Bronchial epithelial cell (primary cell): ENCODE data around the gene FBN1. TPM values are rescaled to one million over a fixed set of nuclear protein-coding genes. Genes with fewer than 3 reads are reported as not detected.

ENCODE experiments used
- DNase-seq: peaks from one replicate; pipeline ENCODE4 v3.0.0-alpha.2; 2010; ENCODE audit warnings: low read depth
- FAIRE-seq: peaks from 2 replicates; lab custom pipeline; 2011; peaks lifted over from hg19 to GRCh38; lab: Jason Lieb, UNC
- H3K27me3 ChIP-seq: 2 replicates; pipeline ENCODE4 v1.5.1; 2011; ENCODE audit warnings: low read length; ENCODE audit not compliant: control insufficient read depth, insufficient read depth
- H3K36me3 ChIP-seq: 2 replicates; pipeline ENCODE4 v1.5.1; 2011; ENCODE audit warnings: low read length; ENCODE audit not compliant: control insufficient read depth, insufficient read depth
- H3K4me3 ChIP-seq: 2 replicates; pipeline ENCODE4 v1.5.1; 2011; ENCODE audit warnings: mild to moderate bottlenecking, low read depth, low read length, control low read depth
- CTCF ChIP-seq: IDR thresholded peaks from 2 replicates; pipeline ENCODE4 v1.5.1; 2011; ENCODE audit warnings: mild to moderate bottlenecking, moderate library complexity, low read length, control low read depth, inconsistent platforms; ENCODE audit not compliant: insufficient read depth, severe bottlenecking
- total RNA-seq: library from RNA; depleted of rRNA; stranded (reverse); fragments of >200 nt; gene quantifications from 2 replicates; pipeline ENCODE4 v1.2.1, GENCODE V29; 2014

Gene FBN1
- total RNA-seq, 1 donor from 2014 or later: 6.3 TPM

- no peak for TF ChIP-seq CTCF
- Histone ChIP-seq H3K27me3 (no peaks in the 10 kb centered on the region), H3K4me3 (no peak overlapping the region), H3K36me3 (no peaks in the 10 kb centered on the region)
- DNase-seq (no peak), FAIRE-seq (no peak)
These were observed 26.1 kb downstream of the FBN1 start for GRCh38 chr15:48619446-48619845.

GRCh38 chr15:48617619-48618018 is 27.9 kb downstream of the FBN1 start:
- TF ChIP-seq CTCF: no peak
- Histone ChIP-seq H3K4me3 (no peak overlapping the region), H3K36me3 (no peaks in the 10 kb centered on the region), H3K27me3 (no peaks in the 10 kb centered on the region)
- FAIRE-seq (no peak), DNase-seq (no peak)

- no peaks in the 10 kb centered on the region for H3K27me3 ChIP-seq
- DNase-seq (no peak), FAIRE-seq (no peak)
- TF ChIP-seq CTCF: no peak
- no peak overlapping the region for H3K4me3 ChIP-seq
- no peaks in the 10 kb centered on the region for H3K36me3 ChIP-seq
These were observed 29.3 kb downstream of the FBN1 start for GRCh38 chr15:48616216-48616615.

- Histone ChIP-seq H3K36me3 (no peaks in the 10 kb centered on the region), H3K27me3 (no peaks in the 10 kb centered on the region), H3K4me3 (no peak overlapping the region)
- DNase-seq (no peak), FAIRE-seq (no peak)
- TF ChIP-seq CTCF: no peak
These were observed 31.5 kb downstream of the FBN1 start for GRCh38 chr15:48614051-48614450.

- FAIRE-seq (no peak), DNase-seq (no peak)
- H3K36me3 ChIP-seq: no peaks in the 10 kb centered on the region
- H3K4me3 ChIP-seq: no peak overlapping the region
- H3K27me3 ChIP-seq: no peaks in the 10 kb centered on the region
- no peak for TF ChIP-seq CTCF
These were observed 36.0 kb downstream of the FBN1 start for GRCh38 chr15:48609486-48609885.

- Histone ChIP-seq H3K27me3 (no peaks in the 10 kb centered on the region), H3K4me3 (no peak overlapping the region), H3K36me3 (no peaks in the 10 kb centered on the region)
- DNase-seq (no peak), FAIRE-seq (no peak)
- TF ChIP-seq CTCF: no peak
These were observed 37.7 kb downstream of the FBN1 start for GRCh38 chr15:48607846-48608245.
